HTR-8/SVneo (cell line): ENCODE data around the gene ARHGAP22.
A peak's percentile ranks its signal among the peaks of the same experiment; 100 is the strongest.

Source experiments
- DNase-seq: peaks from one replicate; pipeline ENCODE4 v3.0.0; 2011; ENCODE audit warnings: low spot score, mixed read lengths; ENCODE audit not compliant: insufficient read length
- FAIRE-seq: peaks from 2 replicates; lab custom pipeline; 2011; peaks lifted over from hg19 to GRCh38; lab: Jason Lieb, UNC

The ARHGAP22 gene

GRCh38 chr10:48470115-48470892, 134.6 kb downstream of the ARHGAP22 start:
- FAIRE-seq, result no peak
- DNase-seq, result no peak

- no peak for DNase-seq
- FAIRE-seq, result no peak
Observed at GRCh38 chr10:48469516-48470020, 135.3 kb downstream of the ARHGAP22 start.

GRCh38 chr10:48468866-48469511, 135.9 kb downstream of the ARHGAP22 start:
- FAIRE-seq, result no peak
- DNase-seq, result no peak

- FAIRE-seq (no peak), DNase-seq (no peak)
Observed at GRCh38 chr10:48468130-48468790, 136.6 kb downstream of the ARHGAP22 start.

GRCh38 chr10:48467669-48468068, 137.2 kb downstream of the ARHGAP22 start:
- FAIRE-seq, result no peak
- DNase-seq, result no peak

GRCh38 chr10:48466611-48467240, 138.1 kb downstream of the ARHGAP22 start:
- DNase-seq (no peak), FAIRE-seq (no peak)

GRCh38 chr10:48465860-48466521, 138.9 kb downstream of the ARHGAP22 start:
- DNase-seq (no peak), FAIRE-seq (no peak)

GRCh38 chr10:48464871-48465736, 139.8 kb downstream of the ARHGAP22 start:
- DNase-seq (no peak), FAIRE-seq (no peak)

GRCh38 chr10:48464121-48464870, 140.6 kb downstream of the ARHGAP22 start:
- DNase-seq (no peak), FAIRE-seq (no peak)

- FAIRE-seq (no peak), DNase-seq (no peak)
Observed at GRCh38 chr10:48463318-48464003, 141.4 kb downstream of the ARHGAP22 start.

- no peak for FAIRE-seq
- no peak for DNase-seq
Observed at GRCh38 chr10:48462482-48463020, 142.3 kb downstream of the ARHGAP22 start.

- FAIRE-seq, result no peak
- no peak for DNase-seq
Observed at GRCh38 chr10:48461623-48462481, 143.0 kb downstream of the ARHGAP22 start.

- DNase-seq (no peak), FAIRE-seq (peak; percentile 13)
Observed at GRCh38 chr10:48460182-48460581, 144.7 kb downstream of the ARHGAP22 start.

GRCh38 chr10:48459270-48460150, 145.4 kb downstream of the ARHGAP22 start:
- DNase-seq (no peak), FAIRE-seq (no peak)

- FAIRE-seq, result no peak
- DNase-seq, result no peak
Observed at GRCh38 chr10:48458662-48459048, 146.2 kb downstream of the ARHGAP22 start.
